GM12865 (cell line): ENCODE measurements around the gene CPNE6.

Experiments
- DNase-seq: peaks from one replicate; pipeline ENCODE4 v3.0.0; 2010; ENCODE audit warnings: low read depth
- H3K4me3 ChIP-seq: 2 replicates; pipeline ENCODE4 v1.5.1; 2011; ENCODE audit warnings: mild to moderate bottlenecking, low read depth, low read length, control low read depth
- TF ChIP-seq, protein P1 (sequence below): IDR thresholded peaks from 2 replicates; pipeline ENCODE4 v1.5.1; 2011; ENCODE audit warnings: low read length, control low read depth, low read depth, inconsistent platforms; ENCODE audit not compliant: insufficient read depth; ENCODE audit errors: missing control alignments

Gene CPNE6

DNA sequence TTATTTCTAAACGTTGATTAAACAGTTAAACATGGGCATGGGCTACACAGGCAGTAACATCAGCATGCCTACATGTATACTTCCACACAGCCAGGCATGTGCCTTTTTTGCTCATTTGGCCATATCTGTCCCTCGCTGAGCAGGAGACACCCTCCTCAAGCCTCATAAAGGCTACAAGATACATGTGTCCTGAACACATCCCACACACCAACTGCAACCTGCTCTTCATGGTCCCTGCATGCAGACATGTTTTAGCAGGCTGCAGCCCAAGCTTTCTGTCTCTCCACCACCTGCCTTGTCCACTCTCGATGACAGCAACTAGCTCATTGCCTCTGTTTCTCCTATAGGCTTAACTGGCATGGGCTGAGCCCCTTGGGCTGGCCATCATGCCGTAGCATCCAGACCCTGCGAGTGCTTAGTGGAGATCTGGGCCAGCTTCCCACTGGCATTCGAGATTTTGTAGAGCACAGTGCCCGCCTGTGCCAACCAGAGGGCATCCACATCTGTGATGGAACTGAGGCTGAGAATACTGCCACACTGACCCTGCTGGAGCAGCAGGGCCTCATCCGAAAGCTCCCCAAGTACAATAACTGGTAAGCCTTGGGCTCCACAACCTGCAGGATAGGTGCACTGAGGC is 25.3 kb downstream of the CPNE6 start:
- no peak for DNase-seq
- TF ChIP-seq, protein P1, sequence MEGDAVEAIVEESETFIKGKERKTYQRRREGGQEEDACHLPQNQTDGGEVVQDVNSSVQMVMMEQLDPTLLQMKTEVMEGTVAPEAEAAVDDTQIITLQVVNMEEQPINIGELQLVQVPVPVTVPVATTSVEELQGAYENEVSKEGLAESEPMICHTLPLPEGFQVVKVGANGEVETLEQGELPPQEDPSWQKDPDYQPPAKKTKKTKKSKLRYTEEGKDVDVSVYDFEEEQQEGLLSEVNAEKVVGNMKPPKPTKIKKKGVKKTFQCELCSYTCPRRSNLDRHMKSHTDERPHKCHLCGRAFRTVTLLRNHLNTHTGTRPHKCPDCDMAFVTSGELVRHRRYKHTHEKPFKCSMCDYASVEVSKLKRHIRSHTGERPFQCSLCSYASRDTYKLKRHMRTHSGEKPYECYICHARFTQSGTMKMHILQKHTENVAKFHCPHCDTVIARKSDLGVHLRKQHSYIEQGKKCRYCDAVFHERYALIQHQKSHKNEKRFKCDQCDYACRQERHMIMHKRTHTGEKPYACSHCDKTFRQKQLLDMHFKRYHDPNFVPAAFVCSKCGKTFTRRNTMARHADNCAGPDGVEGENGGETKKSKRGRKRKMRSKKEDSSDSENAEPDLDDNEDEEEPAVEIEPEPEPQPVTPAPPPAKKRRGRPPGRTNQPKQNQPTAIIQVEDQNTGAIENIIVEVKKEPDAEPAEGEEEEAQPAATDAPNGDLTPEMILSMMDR: no peak

DNA sequence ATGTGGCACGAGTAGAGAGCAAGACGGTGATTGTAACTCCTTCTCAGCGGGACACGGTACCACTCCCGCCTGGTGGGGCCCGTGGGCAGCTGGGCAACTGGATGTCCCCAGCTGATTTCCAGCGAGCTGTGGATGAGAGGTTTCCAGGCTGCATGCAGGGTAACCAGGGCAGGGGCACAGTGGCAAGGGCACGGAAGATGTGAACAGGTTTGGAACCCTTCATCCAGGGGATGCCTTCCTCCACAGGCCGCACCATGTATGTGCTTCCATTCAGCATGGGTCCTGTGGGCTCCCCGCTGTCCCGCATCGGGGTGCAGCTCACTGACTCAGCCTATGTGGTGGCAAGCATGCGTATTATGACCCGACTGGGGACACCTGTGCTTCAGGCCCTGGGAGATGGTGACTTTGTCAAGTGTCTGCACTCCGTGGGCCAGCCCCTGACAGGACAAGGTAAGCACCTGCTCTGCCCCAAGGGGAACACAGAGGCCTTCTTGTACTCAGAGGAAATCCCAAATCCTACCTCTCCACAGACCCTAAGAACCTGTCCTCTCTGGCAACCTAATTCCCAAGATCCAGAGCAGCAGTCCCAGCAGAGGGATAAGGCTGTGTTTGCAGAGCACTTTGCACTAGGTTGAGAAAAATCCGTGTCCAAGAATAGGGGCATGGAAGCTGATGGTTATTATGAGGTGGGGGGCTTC is 27.0 kb downstream of the CPNE6 start:
- no peak overlapping the region for H3K4me3 ChIP-seq
- TF ChIP-seq, protein P1: no peak
- no peak for DNase-seq

More for the DNA sequence above, 25.3 kb downstream of the CPNE6 start:
- no peak overlapping the region for H3K4me3 ChIP-seq

DNA sequence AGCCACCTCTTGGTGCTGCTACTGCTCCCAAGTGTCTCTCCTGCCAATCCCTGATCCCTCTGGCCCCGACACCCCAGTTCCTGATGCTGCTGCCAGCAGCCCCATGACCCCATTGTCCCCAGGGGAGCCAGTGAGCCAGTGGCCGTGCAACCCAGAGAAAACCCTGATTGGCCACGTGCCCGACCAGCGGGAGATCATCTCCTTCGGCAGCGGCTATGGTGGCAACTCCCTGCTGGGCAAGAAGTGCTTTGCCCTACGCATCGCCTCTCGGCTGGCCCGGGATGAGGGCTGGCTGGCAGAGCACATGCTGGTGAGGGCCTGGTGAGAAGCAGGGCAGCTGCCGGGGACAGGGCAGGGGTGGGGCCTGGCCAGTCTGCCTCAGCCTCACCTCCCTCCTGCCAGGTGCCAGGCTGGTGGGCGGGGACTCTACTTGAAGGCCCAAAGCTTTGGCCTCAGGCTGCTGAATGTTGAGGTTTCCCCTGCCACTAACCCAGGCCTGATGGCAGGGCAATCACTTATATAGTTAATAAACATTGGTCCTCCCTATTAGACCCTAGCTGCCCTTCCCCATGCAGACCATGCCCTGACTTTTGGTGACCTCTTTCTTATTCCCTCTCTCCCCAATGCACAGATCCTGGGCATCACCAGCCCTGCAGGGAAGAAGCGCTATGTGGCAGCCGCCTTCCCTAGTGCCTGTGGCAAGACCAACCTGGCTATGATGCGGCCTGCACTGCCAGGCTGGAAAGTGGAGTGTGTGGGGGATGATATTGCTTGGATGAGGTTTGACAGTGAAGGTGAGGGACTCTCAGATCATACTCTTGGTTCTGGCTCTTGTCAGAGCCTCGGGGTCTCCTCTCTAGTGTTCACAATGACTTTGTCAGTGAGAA is 27.8 kb downstream of the CPNE6 start:
- TF ChIP-seq, protein P1: no peak

DNA sequence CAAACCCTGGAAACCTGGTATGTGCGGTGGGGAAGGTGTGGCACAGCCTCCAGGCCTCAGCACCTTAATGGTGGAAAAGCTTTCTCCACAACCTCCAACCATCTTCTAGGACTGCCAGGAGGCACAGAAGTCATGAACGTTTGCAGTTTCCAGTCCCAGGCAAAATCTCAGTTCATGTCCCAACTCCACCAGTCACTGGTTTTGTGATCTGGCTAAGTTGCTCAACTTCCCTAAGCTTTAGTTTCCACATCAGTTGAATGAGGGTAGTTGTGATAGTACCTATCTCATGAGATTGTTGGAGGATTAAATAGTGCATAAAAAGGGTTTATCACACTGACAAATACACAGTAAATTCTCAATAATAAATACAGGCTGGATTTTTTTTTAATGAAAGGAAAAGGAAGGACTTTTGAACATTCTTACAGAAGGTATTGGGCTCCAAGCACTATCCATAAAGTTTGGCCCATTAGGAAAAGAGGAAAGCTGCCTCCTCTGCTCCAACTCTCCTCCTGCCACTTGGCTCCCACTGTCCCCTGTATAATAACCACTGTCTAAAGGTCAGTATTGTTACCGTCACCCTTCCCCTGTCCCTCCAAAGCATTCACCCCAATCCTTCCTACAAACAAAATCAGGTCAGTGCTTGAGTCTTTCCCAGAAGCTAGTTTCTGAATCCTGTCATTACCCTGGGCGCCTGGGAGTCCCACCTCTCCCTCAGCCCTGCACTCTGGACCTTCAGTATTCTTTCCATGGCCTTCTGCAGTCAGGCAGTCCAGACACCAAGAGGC is 29.0 kb downstream of the CPNE6 start:
- DNase-seq: no peak
- H3K4me3 ChIP-seq: no peak overlapping the region
- TF ChIP-seq, protein P1: no peak

More for the DNA sequence above, 27.8 kb downstream of the CPNE6 start:
- H3K4me3 ChIP-seq: no peak overlapping the region
- no peak for DNase-seq

DNA sequence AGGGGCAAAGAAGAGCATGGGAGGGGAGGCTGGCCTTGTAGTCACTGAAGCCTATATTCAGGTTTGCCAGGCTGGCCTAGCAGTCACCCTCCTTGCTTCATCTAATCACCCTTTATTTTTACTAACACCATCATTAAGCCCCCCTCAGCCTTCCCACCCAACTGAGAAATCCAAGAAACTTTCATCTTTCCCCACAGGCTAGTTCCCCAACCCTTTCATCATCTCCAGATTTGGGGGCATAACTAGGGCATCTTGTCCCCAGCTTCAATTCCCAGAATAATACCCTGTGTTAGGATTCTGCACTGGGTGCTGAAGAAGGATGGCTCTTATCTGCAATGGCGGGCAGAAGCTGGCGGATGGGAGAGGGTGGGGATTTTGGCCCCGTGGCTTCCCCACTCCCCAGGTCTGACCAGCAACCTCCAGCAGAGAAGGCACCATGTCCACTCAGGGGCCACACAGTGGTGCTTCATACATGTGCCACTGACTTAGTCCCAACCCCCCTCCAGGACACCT is 29.7 kb downstream of the CPNE6 start:
- TF ChIP-seq, protein P1: no peak
- H3K4me3 ChIP-seq: no peak overlapping the region

DNA sequence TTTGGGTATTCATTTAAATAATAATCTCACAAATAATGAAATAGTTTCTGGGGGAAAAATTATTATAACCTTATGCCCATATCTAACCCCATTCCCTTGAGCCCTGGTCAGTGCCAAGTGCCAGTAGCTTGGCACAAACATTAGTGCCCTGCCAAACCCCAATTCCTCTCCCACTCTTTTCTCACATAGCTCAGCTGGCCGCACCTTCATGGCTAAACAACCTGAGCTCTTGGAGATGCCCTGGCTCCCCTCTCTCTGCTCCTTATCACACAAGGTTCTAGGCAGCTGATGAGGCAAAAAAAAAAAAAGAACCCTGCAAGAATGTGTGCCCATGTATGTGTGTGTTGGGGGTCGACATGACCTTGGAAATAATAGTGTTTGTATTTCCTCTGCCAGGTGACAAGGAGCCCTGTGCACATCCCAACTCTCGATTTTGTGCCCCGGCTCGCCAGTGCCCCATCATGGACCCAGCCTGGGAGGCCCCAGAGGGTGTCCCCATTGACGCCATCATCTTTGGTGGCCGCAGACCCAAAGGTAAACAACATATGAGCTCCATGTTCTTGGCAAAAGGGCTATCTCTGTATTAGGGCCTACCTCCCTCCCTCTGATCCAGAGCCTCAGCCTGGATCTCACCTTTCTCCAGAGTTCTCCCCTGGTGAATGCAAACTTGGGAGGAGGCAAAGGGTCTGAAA is 31.1 kb downstream of the CPNE6 start:
- no peak overlapping the region for H3K4me3 ChIP-seq
- DNase-seq: no peak
- TF ChIP-seq, protein P1: no peak

More for the DNA sequence above, 29.7 kb downstream of the CPNE6 start:
- DNase-seq: no peak
